ENCODE results near the gene CEP63. TPM values are rescaled to one million over a fixed set of nuclear protein-coding genes. Genes with fewer than 3 reads are reported as not detected.
"Not testable (repeated sequence)": the region's sequence is repeated elsewhere in the genome, so short reads cannot be mapped to it uniquely, and the experiment has no call there.

The CEP63 gene
- total RNA-seq, 1 experiment from 2014 or later, result 10.7 TPM

- not testable (repeated sequence) for DNase-seq; H3K9ac ChIP-seq (ENCODE audit: low read length); H3K79me2 ChIP-seq (ENCODE audit: low read length); H3K9me3 ChIP-seq (ENCODE audit: low read length); H3K36me3 ChIP-seq (ENCODE audit: insufficient read depth, low read length); H3K4me2 ChIP-seq (ENCODE audit: low read depth, low read length, poor library complexity, severe bottlenecking); H3K9me2 ChIP-seq (replicated peaks; ENCODE audit: insufficient read depth, low read length); H3K4me3 ChIP-seq (ENCODE audit: low read length); H3K4me1 ChIP-seq (ENCODE audit: low read length); H2AFZ ChIP-seq (ENCODE audit: low read length); H4K20me1 ChIP-seq (ENCODE audit: insufficient read depth, low read depth, low read length); H3K27me3 ChIP-seq (ENCODE audit: low read length); H3K27ac ChIP-seq (ENCODE audit: low read length)
Observed at GRCh38 chr3:134569899-134570298, 84.0 kb downstream of the CEP63 start.

- Histone ChIP-seq H3K27ac (ENCODE audit: low read length) (no peak overlapping the region), H3K79me2 (ENCODE audit: low read length) (no peaks in the 10 kb centered on the region), H3K9me2 (replicated peaks; ENCODE audit: insufficient read depth, low read length) (no peaks in the 10 kb centered on the region), H2AFZ (ENCODE audit: low read length) (no peak overlapping the region), H4K20me1 (ENCODE audit: insufficient read depth, low read depth, low read length) (no peaks in the 10 kb centered on the region), H3K4me1 (ENCODE audit: low read length) (no peaks in the 10 kb centered on the region), H3K36me3 (ENCODE audit: insufficient read depth, low read length) (no peaks in the 10 kb centered on the region), H3K9me3 (ENCODE audit: low read length) (no peaks in the 10 kb centered on the region), H3K4me2 (ENCODE audit: low read depth, low read length, poor library complexity, severe bottlenecking) (no peak overlapping the region), H3K27me3 (ENCODE audit: low read length) (no peaks in the 10 kb centered on the region), H3K4me3 (ENCODE audit: low read length) (no peak overlapping the region), H3K9ac (ENCODE audit: low read length) (no peak overlapping the region)
- no peak for DNase-seq
Observed at GRCh38 chr3:134576426-134576825, 90.6 kb downstream of the CEP63 start.

DNA sequence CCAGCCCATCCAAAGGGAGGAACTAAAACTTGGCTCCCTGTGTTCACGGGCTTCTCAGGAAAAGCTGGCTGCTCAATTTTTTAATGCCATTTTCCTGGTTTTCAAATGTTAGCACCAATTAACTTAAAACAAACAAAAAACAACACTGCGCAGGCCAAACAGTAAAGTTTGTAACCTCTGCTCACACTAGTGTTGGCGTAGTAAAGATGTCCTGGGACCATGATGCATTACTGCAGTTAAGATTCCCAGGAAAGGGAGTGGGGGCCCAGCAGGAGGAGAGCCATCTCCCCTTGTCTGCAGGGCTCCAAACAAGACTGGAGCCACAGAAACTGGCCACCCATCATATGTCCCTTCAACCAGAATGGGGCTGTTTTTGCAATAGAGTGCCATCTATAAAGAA, 91.0 kb downstream of the CEP63 start:
- H3K27me3 ChIP-seq (ENCODE audit: low read length), result no peaks in the 10 kb centered on the region
- H3K27ac ChIP-seq (ENCODE audit: low read length), result no peak overlapping the region

DNA sequence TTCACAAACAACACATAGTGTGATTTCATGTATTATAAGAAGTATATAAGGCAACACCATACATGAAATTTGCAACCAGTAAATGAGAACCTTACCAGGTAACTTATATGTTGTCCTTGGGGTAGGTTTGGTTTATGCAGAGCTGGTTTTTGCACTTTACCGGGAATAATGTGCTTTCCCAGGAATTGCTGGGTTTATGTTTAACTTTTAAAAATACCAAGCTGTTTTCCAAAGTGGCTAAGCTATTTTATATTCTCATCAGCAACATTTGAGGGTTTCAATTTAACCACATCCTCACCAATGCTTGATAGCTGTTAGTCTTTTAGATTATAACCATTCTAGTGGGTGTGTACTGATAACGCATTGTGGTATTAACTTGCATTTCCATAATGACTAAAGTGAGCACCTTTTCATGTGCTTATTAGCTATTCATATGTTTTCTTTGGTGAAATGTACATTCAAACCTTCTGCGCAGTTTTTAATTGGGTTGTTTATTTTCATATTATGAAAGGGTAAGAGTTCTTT, 93.3 kb downstream of the CEP63 start:
- DNase-seq, result no peak
- Histone ChIP-seq H3K36me3 (ENCODE audit: insufficient read depth, low read length) (no peaks in the 10 kb centered on the region), H3K4me2 (ENCODE audit: low read depth, low read length, poor library complexity, severe bottlenecking) (no peak overlapping the region), H3K4me1 (ENCODE audit: low read length) (no peaks in the 10 kb centered on the region), H3K9me3 (ENCODE audit: low read length) (no peaks in the 10 kb centered on the region), H3K4me3 (ENCODE audit: low read length) (no peak overlapping the region), H3K79me2 (ENCODE audit: low read length) (no peaks in the 10 kb centered on the region), H3K9me2 (replicated peaks; ENCODE audit: insufficient read depth, low read length) (no peaks in the 10 kb centered on the region), H3K27ac (ENCODE audit: low read length) (no peak overlapping the region), H3K9ac (ENCODE audit: low read length) (no peak overlapping the region), H2AFZ (ENCODE audit: low read length) (no peak overlapping the region), H3K27me3 (ENCODE audit: low read length) (no peaks in the 10 kb centered on the region), H4K20me1 (ENCODE audit: insufficient read depth, low read depth, low read length) (no peaks in the 10 kb centered on the region)

More for the DNA sequence above, 91.0 kb downstream of the CEP63 start:
- no peaks in the 10 kb centered on the region for H3K36me3 ChIP-seq (ENCODE audit: insufficient read depth, low read length)
- no peak overlapping the region for H2AFZ ChIP-seq (ENCODE audit: low read length)
- no peaks in the 10 kb centered on the region for H3K9me2 ChIP-seq (replicated peaks; ENCODE audit: insufficient read depth, low read length)
- no peak for DNase-seq
- no peak overlapping the region for H3K9ac ChIP-seq (ENCODE audit: low read length)
- H4K20me1 ChIP-seq (ENCODE audit: insufficient read depth, low read depth, low read length), result no peaks in the 10 kb centered on the region
- H3K4me2 ChIP-seq (ENCODE audit: low read depth, low read length, poor library complexity, severe bottlenecking), result no peak overlapping the region
- H3K4me3 ChIP-seq (ENCODE audit: low read length), result no peak overlapping the region
- no peaks in the 10 kb centered on the region for H3K9me3 ChIP-seq (ENCODE audit: low read length)
- H3K4me1 ChIP-seq (ENCODE audit: low read length), result no peaks in the 10 kb centered on the region
- H3K79me2 ChIP-seq (ENCODE audit: low read length), result no peaks in the 10 kb centered on the region

DNA sequence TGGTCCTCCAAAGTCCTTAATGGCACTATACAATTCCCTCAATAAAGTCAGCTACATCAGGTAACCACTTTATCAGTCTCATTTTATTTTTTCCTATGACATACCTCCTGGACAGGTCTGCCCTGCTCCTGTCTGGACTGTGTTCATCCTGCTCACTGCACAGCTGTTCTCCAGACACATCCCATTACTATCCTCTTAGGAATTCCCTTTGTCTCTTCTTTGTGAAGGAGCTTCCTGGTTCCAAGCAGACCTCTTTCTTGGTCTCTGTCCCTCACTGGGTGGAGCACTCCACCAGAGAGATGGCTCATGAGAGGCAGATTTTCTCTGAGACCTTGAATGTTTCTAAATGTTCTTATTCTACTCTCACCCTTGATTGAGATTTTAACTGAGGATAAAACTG, 104.9 kb downstream of the CEP63 start:
- Histone ChIP-seq H3K4me3 (ENCODE audit: low read length) (no peak overlapping the region), H3K4me1 (ENCODE audit: low read length) (no peaks in the 10 kb centered on the region), H2AFZ (ENCODE audit: low read length) (no peak overlapping the region), H3K4me2 (ENCODE audit: low read depth, low read length, poor library complexity, severe bottlenecking) (no peak overlapping the region), H3K9me2 (replicated peaks; ENCODE audit: insufficient read depth, low read length) (no peaks in the 10 kb centered on the region), H3K36me3 (ENCODE audit: insufficient read depth, low read length) (no peaks in the 10 kb centered on the region), H3K79me2 (ENCODE audit: low read length) (no peaks in the 10 kb centered on the region), H3K27me3 (ENCODE audit: low read length) (no peaks in the 10 kb centered on the region), H3K9ac (ENCODE audit: low read length) (no peak overlapping the region), H4K20me1 (ENCODE audit: insufficient read depth, low read depth, low read length) (no peaks in the 10 kb centered on the region), H3K27ac (ENCODE audit: low read length) (no peak overlapping the region), H3K9me3 (ENCODE audit: low read length) (no peaks in the 10 kb centered on the region)
- no peak for DNase-seq

DNA sequence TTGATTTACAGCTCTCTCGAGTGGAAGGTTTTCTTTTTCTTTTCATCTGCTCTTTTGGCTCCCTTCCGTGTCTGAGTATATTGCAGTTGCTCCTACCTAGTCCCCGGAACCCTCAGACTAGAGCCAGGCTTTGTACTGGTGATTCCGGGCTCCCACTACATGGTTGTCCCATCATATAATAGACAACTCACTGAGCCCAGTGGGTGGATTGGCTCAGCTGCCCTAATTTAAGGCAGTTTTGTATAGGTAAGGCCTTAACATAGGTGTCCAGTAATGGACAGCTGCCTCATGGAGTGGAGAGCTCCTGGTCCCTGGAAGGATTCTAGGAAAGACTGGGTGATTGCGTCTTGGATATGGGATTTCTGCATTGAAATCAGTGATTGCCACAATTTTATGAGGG, 106.9 kb downstream of the CEP63 start:
- Histone ChIP-seq H3K4me2 (ENCODE audit: low read depth, low read length, poor library complexity, severe bottlenecking) (no peak overlapping the region), H3K4me3 (ENCODE audit: low read length) (no peak overlapping the region), H4K20me1 (ENCODE audit: insufficient read depth, low read depth, low read length) (no peaks in the 10 kb centered on the region), H3K9me3 (ENCODE audit: low read length) (no peaks in the 10 kb centered on the region), H3K9me2 (replicated peaks; ENCODE audit: insufficient read depth, low read length) (no peaks in the 10 kb centered on the region), H3K79me2 (ENCODE audit: low read length) (no peaks in the 10 kb centered on the region), H3K27me3 (ENCODE audit: low read length) (no peaks in the 10 kb centered on the region), H3K36me3 (ENCODE audit: insufficient read depth, low read length) (no peaks in the 10 kb centered on the region), H3K27ac (ENCODE audit: low read length) (no peak overlapping the region), H3K9ac (ENCODE audit: low read length) (no peak overlapping the region), H2AFZ (ENCODE audit: low read length) (no peak overlapping the region), H3K4me1 (ENCODE audit: low read length) (no peaks in the 10 kb centered on the region)
- no peak for DNase-seq

GRCh38 chr3:134594331-134594741, 108.5 kb downstream of the CEP63 start:
- Histone ChIP-seq H3K27me3 (ENCODE audit: low read length) (no peaks in the 10 kb centered on the region), H3K9ac (ENCODE audit: low read length) (no peak overlapping the region), H3K4me1 (ENCODE audit: low read length) (no peaks in the 10 kb centered on the region), H2AFZ (ENCODE audit: low read length) (no peak overlapping the region), H3K4me2 (ENCODE audit: low read depth, low read length, poor library complexity, severe bottlenecking) (no peak overlapping the region), H3K4me3 (ENCODE audit: low read length) (no peak overlapping the region), H3K36me3 (ENCODE audit: insufficient read depth, low read length) (no peaks in the 10 kb centered on the region), H3K9me3 (ENCODE audit: low read length) (no peaks in the 10 kb centered on the region), H3K27ac (ENCODE audit: low read length) (no peak overlapping the region), H4K20me1 (ENCODE audit: insufficient read depth, low read depth, low read length) (no peaks in the 10 kb centered on the region), H3K9me2 (replicated peaks; ENCODE audit: insufficient read depth, low read length) (no peaks in the 10 kb centered on the region), H3K79me2 (ENCODE audit: low read length) (no peaks in the 10 kb centered on the region)
- DNase-seq, result no peak

GRCh38 chr3:134594986-134595385, 109.1 kb downstream of the CEP63 start:
- H2AFZ ChIP-seq (ENCODE audit: low read length); H3K4me2 ChIP-seq (ENCODE audit: low read depth, low read length, poor library complexity, severe bottlenecking); H3K4me3 ChIP-seq (ENCODE audit: low read length); H3K27ac ChIP-seq (ENCODE audit: low read length); H3K4me1 ChIP-seq (ENCODE audit: low read length); H4K20me1 ChIP-seq (ENCODE audit: insufficient read depth, low read depth, low read length); H3K9ac ChIP-seq (ENCODE audit: low read length); H3K79me2 ChIP-seq (ENCODE audit: low read length); H3K9me3 ChIP-seq (ENCODE audit: low read length); H3K27me3 ChIP-seq (ENCODE audit: low read length); DNase-seq; H3K36me3 ChIP-seq (ENCODE audit: insufficient read depth, low read length); H3K9me2 ChIP-seq (replicated peaks; ENCODE audit: insufficient read depth, low read length): not testable (repeated sequence)
